ENCODE data around the gene SUSD4. TPM values are rescaled to one million over a fixed set of nuclear protein-coding genes. Genes with fewer than 3 reads are reported as not detected.

SUSD4 gene
- total RNA-seq, 3 donors from 2014 or later = 0.43 to 0.79 (median 0.77) TPM

DNA sequence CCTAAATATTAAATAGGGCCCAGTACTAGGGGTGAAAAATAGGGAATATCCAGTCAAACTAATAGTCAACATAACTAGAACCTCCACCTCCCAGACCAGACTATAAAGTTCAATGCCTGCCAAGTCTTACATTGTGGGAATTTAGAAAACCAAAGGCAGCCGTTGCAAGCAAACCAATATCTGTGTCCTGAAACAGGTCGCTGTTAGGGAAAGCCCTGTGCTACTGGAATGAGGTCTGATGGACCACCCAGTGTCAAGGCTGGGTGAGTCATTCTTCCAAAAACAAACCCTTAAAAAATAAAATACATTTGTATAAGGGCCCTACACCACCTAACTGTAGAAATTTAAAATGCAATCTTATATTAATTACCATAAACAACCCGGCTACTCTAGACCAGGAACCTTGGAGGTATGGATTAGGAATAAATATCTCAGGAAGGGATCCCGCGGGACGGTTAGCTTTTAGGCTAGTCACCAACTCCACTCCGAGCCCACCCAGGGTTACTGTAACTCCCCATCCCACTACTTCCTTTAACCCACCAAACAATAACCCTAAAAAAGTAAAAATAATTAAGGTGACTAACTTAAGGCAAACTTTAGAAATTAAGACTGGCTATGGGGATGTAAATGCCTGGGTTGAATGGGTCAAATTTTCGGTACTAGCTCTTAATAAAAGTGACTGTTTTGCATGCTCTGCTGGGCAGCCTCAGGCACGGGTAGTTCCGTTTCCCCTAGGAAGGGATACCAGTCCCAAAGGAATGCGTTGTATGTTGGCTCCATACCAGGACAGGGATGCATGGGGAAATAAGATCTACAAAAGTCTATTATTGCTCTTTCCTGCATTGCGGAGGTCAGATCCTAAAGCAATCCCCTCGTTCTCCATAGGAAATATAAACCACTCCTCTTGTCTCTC, 155.6 kb downstream of the SUSD4 start:
- DNase-seq = no peak
- TF ChIP-seq, protein P1, sequence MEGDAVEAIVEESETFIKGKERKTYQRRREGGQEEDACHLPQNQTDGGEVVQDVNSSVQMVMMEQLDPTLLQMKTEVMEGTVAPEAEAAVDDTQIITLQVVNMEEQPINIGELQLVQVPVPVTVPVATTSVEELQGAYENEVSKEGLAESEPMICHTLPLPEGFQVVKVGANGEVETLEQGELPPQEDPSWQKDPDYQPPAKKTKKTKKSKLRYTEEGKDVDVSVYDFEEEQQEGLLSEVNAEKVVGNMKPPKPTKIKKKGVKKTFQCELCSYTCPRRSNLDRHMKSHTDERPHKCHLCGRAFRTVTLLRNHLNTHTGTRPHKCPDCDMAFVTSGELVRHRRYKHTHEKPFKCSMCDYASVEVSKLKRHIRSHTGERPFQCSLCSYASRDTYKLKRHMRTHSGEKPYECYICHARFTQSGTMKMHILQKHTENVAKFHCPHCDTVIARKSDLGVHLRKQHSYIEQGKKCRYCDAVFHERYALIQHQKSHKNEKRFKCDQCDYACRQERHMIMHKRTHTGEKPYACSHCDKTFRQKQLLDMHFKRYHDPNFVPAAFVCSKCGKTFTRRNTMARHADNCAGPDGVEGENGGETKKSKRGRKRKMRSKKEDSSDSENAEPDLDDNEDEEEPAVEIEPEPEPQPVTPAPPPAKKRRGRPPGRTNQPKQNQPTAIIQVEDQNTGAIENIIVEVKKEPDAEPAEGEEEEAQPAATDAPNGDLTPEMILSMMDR (IDR thresholded peaks at IDR 0.05) = no peak
- no peak overlapping the region for H3K4me3 ChIP-seq
- no peaks in the 10 kb centered on the region for H3K4me1 ChIP-seq (ENCODE audit: low read depth)
- no peaks in the 10 kb centered on the region for H3K36me3 ChIP-seq (ENCODE audit: low read depth)
- intact Hi-C loops (cut with DNase I, micrococcal nuclease) = no loop called here
- H3K9me3 ChIP-seq = no peaks in the 10 kb centered on the region
- ATAC-seq = no peak

DNA sequence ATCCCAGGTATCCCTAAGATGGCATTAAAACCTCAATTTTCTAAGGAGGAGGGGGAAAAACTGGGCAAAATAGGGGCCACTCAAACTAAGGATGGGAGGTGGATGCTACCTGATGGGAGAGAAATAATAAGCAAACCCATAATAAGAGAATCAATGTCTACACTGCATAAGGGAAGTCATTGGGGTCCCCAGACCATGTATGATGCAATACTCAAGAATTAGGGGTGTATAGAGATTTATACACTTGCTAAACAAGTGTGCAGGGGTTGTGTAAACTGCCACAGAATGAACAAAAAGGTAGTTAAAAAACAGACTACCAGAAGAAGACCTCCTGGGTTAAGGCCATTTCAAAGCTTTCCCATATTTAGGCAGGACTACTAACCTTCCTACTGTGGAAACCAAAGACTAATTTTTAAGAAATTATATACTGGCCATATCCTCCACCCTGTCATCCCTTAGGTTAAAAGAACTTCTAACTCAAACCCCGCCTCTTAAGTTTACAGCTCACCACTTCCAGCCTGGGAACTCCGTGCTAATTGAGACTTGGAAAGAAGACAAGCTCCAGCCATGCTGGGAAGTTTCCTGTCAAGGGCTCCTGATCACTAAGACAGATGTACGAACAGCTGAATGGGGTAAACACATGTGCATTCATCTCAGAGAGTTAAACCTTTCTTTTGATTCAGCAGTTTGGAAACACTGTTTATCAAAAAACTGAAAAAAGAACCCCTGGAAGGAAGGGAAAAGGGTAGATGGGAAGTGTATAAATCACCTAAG, 156.5 kb downstream of the SUSD4 start:
- Histone ChIP-seq H3K4me3 (no peak overlapping the region), H3K9me3 (no peaks in the 10 kb centered on the region), H3K36me3 (ENCODE audit: low read depth) (no peaks in the 10 kb centered on the region), H3K4me1 (ENCODE audit: low read depth) (no peaks in the 10 kb centered on the region)
- intact Hi-C loops (cut with DNase I, micrococcal nuclease) = no loop called here
- TF ChIP-seq, protein P1 (IDR thresholded peaks at IDR 0.05) = no peak
- ATAC-seq (no peak), DNase-seq (peak in 1 of 3 donors; percentile 9)

DNA sequence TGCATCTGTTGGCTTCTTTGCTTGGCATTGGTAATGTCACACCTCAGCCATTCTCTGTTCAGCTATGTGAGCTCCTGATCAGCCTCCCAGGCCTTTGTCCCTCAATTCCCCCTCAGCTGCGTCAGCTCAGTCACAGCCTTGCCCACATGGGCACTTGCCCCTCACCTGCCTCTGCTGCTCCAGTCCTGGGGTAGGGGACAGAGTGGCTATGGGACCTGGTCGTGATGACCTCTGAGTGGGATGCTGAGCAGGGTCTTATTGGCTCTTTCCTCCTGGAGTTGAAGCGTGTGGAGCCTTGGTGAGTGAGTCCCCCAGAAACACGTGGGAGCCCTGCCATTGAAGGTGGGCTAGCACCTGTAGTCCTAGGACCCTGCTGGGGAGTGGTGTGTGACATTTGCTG, 159.6 kb downstream of the SUSD4 start:
- no peak for ATAC-seq
- Histone ChIP-seq H3K36me3 (ENCODE audit: low read depth) (no peaks in the 10 kb centered on the region), H3K9me3 (no peaks in the 10 kb centered on the region), H3K4me3 (no peak overlapping the region), H3K4me1 (ENCODE audit: low read depth) (no peaks in the 10 kb centered on the region)
- DNase-seq = no peak
- TF ChIP-seq, protein P1 (IDR thresholded peaks at IDR 0.05) = no peak
- intact Hi-C loops (cut with DNase I, micrococcal nuclease) = no loop called here

DNA sequence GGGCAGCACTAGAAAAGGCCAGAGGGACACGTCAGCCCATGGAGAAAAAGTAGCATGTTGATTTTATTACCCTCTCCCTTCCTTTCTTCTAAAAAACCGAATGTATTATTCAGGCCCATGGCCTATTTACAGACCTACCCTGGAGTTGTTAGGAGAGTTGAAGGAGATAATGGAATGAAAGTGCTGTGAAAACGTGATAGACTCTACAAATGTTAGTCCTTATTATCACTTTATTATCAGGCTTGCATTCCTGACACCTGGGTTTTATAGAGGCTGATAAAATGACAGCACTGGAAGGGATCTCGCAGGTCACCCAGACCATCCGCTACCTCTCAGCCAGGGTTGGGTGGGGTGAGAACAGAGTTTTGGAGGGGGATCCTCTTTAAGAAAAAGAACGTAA, 160.3 kb downstream of the SUSD4 start:
- Histone ChIP-seq H3K9me3 (no peaks in the 10 kb centered on the region), H3K36me3 (ENCODE audit: low read depth) (no peaks in the 10 kb centered on the region), H3K4me1 (ENCODE audit: low read depth) (no peaks in the 10 kb centered on the region), H3K4me3 (no peak overlapping the region)
- DNase-seq (no peak), ATAC-seq (no peak)
- TF ChIP-seq, protein P1 (IDR thresholded peaks at IDR 0.05) = no peak
- intact Hi-C loops (cut with DNase I, micrococcal nuclease) = no loop called here

DNA sequence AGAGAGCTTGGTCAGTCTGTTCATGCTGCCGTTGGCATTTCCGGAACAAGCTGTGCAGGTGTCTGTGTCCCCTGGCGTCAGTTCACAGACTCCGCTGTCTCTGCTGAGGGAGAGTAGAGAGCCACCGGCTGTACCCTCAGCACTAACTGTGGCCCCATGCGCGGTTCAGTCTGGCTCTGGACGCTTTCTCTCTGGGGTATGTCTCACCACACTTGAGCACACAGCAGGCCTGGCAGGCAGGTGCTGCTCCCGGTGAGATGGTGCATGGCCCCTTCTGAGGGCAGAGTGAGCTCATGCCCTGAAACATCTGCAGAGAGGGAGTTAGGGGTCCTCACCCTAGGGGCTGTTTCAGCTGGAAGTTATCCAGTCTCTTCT, 161.0 kb downstream of the SUSD4 start:
- ATAC-seq = peak; percentile 10
- no peak overlapping the region for H3K4me3 ChIP-seq
- DNase-seq = no peak
- intact Hi-C loops (cut with DNase I, micrococcal nuclease) = no loop called here
- no peaks in the 10 kb centered on the region for H3K9me3 ChIP-seq
- TF ChIP-seq, protein P1 (IDR thresholded peaks at IDR 0.05) = no peak
- H3K36me3 ChIP-seq (ENCODE audit: low read depth) = no peaks in the 10 kb centered on the region
- H3K4me1 ChIP-seq (ENCODE audit: low read depth) = no peaks in the 10 kb centered on the region
